Activated naive CD4-positive, alpha-beta T cell treated with anti-CD3 and anti-CD28 coated beads for 36 hours (primary cell): ENCODE measurements around the gene MUC20. TPM values are rescaled to one million over a fixed set of nuclear protein-coding genes. Genes with fewer than 3 reads are reported as not detected.
"Not testable (repeated sequence)": the region's sequence is repeated elsewhere in the genome, so short reads cannot be mapped to it uniquely, and the experiment has no call there.

Experiments used
- CTCF ChIA-PET: fragments of 350-600 bp; sonication (Branson Sonifier 250); formaldehyde crosslinking; loops from one replicate; lab custom pipeline; 2021; ENCODE audit warnings: antibody characterized with exemption; lab: Charles Lee
- DNase-seq: peaks from one replicate; pipeline ENCODE4 v3.0.0-alpha.2; 2020
- H3K27ac Mint-ChIP-seq: one replicate; pipeline ENCODE4 v1.8.0; 2021; ENCODE audit warnings: mild to moderate bottlenecking, mixed read lengths
- H3K27me3 Mint-ChIP-seq: one replicate; pipeline ENCODE4 v1.8.0; 2021; ENCODE audit warnings: low read depth, mixed read lengths
- H3K36me3 Mint-ChIP-seq: one replicate; pipeline ENCODE4 v1.8.0; 2021; ENCODE audit warnings: low read depth, mixed read lengths
- H3K4me1 Mint-ChIP-seq: one replicate; pipeline ENCODE4 v1.8.0; 2021; ENCODE audit warnings: low read depth, mixed read lengths
- H3K4me3 Mint-ChIP-seq: one replicate; pipeline ENCODE4 v1.8.0; 2021; ENCODE audit warnings: mild to moderate bottlenecking, moderate library complexity, mixed read lengths
- H3K9me3 Mint-ChIP-seq: one replicate; pipeline ENCODE4 v1.8.0; 2021; ENCODE audit warnings: mixed read lengths
- intact Hi-C: fragments of 100-400 bp; cut with micrococcal nuclease; formaldehyde crosslinking; loops from one replicate; pipeline ENCODE4 v1.15.1; 2023
- total RNA-seq, 2 experiments: library from RNA; stranded (reverse); gene quantifications; one replicate each; pipeline ENCODE4 v1.2.3, GENCODE V29; 2021

MUC20 gene
- total RNA-seq, 2 experiments from 2014 or later = 0.43 to 0.84 TPM

GRCh38 chr3:195718477-195718984 is 2.2 kb upstream of the MUC20 start:
- H3K27ac Mint-ChIP-seq = no peak overlapping the region
- no peaks in the 10 kb centered on the region for H3K27me3 Mint-ChIP-seq
- no peak overlapping the region for H3K4me3 Mint-ChIP-seq
- CTCF ChIA-PET = interaction anchor here (0.7 kb wide), 1 partner anchor 114 kb away, joined by 3 read pairs; no protein-coding TSS in a partner anchor
- H3K4me1 Mint-ChIP-seq = peaks cover 4% of the 10 kb centered on the region
- intact Hi-C loops = no loop called here
- DNase-seq = no peak
- H3K36me3 Mint-ChIP-seq = peaks cover 7% of the 10 kb centered on the region
- H3K9me3 Mint-ChIP-seq = no peaks in the 10 kb centered on the region

- H3K27me3 Mint-ChIP-seq, H3K4me3 Mint-ChIP-seq, H3K27ac Mint-ChIP-seq, H3K36me3 Mint-ChIP-seq, H3K4me1 Mint-ChIP-seq, H3K9me3 Mint-ChIP-seq, intact Hi-C loops, DNase-seq: not testable (repeated sequence)
- CTCF ChIA-PET = interaction anchor here (0.6 to 0.7 kb wide), 2 partner anchors 131 to 514 kb away, joined by 3 to 5 read pairs; no protein-coding TSS in a partner anchor
These were observed 1.1 kb upstream of the MUC20 start for GRCh38 chr3:195719514-195720254.

DNA sequence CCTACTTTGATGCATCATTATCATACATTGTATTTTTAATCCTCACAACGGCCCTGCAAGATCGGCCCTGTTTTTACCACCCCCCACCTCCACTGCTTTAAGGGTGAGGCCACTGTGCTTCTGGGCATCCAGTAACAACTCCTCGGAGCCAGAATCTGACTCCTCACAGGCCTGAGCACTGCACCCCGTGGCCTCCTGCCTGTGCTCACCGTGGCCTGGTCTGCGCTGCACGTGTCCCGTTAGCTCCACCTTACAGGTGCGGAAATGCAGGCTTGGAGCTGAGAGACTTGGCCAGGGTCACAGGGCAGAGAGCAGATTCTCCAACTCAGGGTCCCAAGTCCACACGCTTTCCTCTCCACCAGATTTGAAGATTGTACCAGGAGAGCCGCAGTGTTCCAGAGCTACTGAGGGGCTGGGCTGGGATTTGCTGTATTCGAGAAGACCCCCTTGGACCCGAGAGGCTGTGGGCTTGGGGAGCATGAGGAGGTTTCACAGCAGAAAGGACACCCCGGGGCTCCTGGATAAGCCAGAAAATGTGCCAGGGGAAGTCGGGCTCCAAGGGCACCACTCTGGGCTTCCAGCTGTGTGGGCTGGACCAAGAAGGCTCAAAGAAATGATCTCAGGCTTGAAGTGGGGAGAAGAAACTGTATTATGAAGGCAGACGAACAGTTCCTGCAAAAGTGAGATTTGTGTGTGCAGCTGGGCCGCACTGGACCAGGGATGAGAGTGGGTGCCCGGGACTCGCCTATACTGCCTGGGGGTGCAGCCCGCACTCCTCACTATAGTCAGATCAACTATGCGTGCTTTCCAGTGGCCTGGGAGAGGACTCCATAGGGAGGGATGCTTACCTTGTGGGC is 1.6 kb downstream of the MUC20 start:
- H3K27ac Mint-ChIP-seq, H3K4me1 Mint-ChIP-seq, H3K9me3 Mint-ChIP-seq, CTCF ChIA-PET, H3K36me3 Mint-ChIP-seq, H3K4me3 Mint-ChIP-seq, DNase-seq, H3K27me3 Mint-ChIP-seq, intact Hi-C loops: not testable (repeated sequence)

DNA sequence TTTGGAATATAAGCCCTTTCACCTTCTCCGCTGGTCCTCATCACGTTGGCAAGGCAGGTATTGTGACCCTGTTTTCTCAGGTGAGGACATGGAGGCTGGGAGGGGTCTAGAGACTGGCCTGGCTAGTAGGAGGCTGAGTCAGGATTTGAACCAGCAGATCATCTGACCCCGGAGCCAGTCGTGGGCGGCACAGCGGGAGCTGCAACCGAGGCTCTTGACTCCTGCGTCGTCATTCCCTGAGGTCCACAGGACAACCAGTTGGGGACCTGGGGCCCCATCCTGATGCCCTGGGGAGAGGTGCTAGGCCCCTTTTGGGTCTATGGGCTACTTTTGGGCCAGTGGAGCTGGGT is 2.2 kb downstream of the MUC20 start:
- H3K36me3 Mint-ChIP-seq, H3K27me3 Mint-ChIP-seq, DNase-seq, H3K27ac Mint-ChIP-seq, H3K4me1 Mint-ChIP-seq, H3K4me3 Mint-ChIP-seq, CTCF ChIA-PET, intact Hi-C loops, H3K9me3 Mint-ChIP-seq: not testable (repeated sequence)

DNA sequence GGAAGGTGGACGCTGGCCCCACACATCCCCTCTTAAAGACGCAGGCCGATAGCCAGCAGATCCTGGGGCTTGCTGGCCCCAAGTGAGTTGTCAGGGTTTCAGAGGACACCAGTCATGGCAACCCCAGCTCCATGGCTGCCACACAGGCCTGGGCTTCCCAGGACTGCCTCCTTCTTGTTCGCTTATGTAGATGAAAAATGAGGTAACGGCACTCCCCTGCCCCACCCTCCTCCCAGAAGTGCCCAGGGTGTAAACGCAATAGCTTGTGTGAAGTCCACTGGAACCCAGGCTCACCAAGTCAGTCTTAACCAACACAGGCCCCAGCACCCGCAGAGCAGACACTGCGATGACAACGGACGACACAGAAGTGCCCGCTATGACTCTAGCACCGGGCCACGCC is 3.6 kb downstream of the MUC20 start:
- intact Hi-C loops, CTCF ChIA-PET, H3K9me3 Mint-ChIP-seq, H3K27ac Mint-ChIP-seq, H3K4me1 Mint-ChIP-seq, H3K27me3 Mint-ChIP-seq, DNase-seq, H3K36me3 Mint-ChIP-seq, H3K4me3 Mint-ChIP-seq: not testable (repeated sequence)

- H3K27ac Mint-ChIP-seq, H3K27me3 Mint-ChIP-seq, DNase-seq, H3K4me1 Mint-ChIP-seq, H3K36me3 Mint-ChIP-seq, H3K9me3 Mint-ChIP-seq, intact Hi-C loops, CTCF ChIA-PET, H3K4me3 Mint-ChIP-seq: not testable (repeated sequence)
These were observed 5.3 kb downstream of the MUC20 start for GRCh38 chr3:195725916-195726740.

GRCh38 chr3:195727606-195728195 is 6.9 kb downstream of the MUC20 start:
- CTCF ChIA-PET = no interaction called here
- Mint-ChIP-seq H3K27ac (no peak overlapping the region), H3K36me3 (peaks cover 1% of the 10 kb centered on the region), H3K4me1 (no peaks in the 10 kb centered on the region), H3K4me3 (no peak overlapping the region), H3K9me3 (no peaks in the 10 kb centered on the region), H3K27me3 (no peaks in the 10 kb centered on the region)
- intact Hi-C loops = no loop called here
- DNase-seq = no peak

DNA sequence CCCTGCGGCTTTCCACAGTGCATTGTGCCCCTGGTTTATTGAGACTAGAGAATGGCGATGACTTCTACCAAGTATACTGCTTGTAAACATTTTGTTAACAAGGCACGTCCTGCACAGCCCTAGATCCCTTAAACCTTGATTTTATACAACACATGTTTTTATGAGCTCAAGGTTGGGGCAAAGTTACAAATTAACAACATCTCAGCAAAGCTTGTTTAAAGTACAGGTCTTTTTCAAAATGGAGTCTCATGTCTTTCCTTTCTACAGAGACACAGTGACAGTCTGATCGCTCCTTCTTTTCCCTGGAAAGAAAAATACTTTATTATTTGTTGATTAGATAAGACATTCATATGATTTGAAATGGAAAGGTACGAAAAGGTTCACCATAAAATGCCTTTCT is 8.0 kb downstream of the MUC20 start:
- H3K4me3 Mint-ChIP-seq, H3K27ac Mint-ChIP-seq, H3K9me3 Mint-ChIP-seq, H3K4me1 Mint-ChIP-seq, intact Hi-C loops, H3K36me3 Mint-ChIP-seq, H3K27me3 Mint-ChIP-seq, DNase-seq: not testable (repeated sequence)
- CTCF ChIA-PET = interaction anchor here (0.6 kb wide), 1 partner anchor 310 kb away, joined by 3 read pairs; no protein-coding TSS in a partner anchor

GRCh38 chr3:195729476-195730251 is 8.9 kb downstream of the MUC20 start:
- CTCF ChIA-PET = interaction anchor here (0.7 kb wide), 1 partner anchor 271 kb away, joined by 4 read pairs; no protein-coding TSS in a partner anchor
- Mint-ChIP-seq H3K36me3 (peaks cover 3% of the 10 kb centered on the region), H3K9me3 (no peaks in the 10 kb centered on the region), H3K4me1 (no peaks in the 10 kb centered on the region), H3K27me3 (no peaks in the 10 kb centered on the region), H3K27ac (no peak overlapping the region), H3K4me3 (no peak overlapping the region)
- no peak for DNase-seq
- intact Hi-C loops = no loop called here

DNA sequence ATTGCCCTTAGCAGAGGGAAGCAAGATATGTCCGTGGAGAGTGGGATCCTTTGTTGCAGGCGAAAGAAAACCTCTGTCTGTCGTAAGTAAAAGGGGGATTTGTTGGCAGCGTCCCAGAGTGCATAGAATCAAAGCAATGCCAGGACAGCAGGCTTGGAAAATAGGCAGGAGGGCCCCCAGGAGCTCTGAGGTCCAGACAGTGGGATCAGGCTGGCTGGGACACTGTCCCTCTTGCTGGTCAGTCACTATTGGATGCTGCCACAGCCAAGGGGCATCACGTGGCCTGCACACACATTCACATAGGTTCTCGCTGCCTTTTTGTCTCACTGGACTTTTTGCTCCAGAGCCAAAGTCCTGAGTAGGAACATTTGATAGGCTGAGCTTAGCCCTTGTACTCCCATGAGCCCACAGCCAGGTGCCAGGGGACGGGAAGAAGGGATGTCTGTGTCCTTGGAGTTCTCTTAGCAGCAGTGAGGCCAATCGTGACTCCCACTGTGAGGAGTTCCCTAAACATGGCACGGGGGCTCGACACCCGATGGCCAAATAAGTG is 10.7 kb downstream of the MUC20 start:
- H3K36me3 Mint-ChIP-seq = peaks cover 3% of the 10 kb centered on the region

DNA sequence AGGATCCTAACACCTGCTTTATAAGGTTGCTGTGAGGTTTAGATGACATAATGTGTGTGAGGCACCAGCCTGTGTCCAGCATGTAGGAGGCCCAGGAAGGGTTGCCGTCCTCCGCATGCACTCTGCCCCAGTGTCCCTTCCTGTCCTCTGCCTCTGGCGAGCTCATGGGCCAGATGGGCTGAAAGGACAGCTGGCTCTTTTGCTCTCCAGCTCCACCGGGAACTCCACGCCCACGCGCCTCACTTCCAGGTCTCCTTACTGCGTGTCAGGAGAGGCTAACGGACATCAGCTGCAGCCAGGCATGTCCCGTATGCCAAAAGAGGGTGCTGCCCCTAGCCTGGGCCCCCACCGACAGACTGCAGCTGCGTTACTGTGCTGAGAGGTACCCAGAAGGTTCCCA is 12.2 kb downstream of the MUC20 start:
- H3K4me3 Mint-ChIP-seq = no peak overlapping the region
- no peak for DNase-seq
- H3K27me3 Mint-ChIP-seq = no peaks in the 10 kb centered on the region
- peaks cover 3% of the 10 kb centered on the region for H3K36me3 Mint-ChIP-seq
- CTCF ChIA-PET = no interaction called here
- H3K9me3 Mint-ChIP-seq = no peaks in the 10 kb centered on the region
- intact Hi-C loops = no loop called here
- no peaks in the 10 kb centered on the region for H3K4me1 Mint-ChIP-seq
- H3K27ac Mint-ChIP-seq = no peak overlapping the region

More for the DNA sequence above, 10.7 kb downstream of the MUC20 start:
- no peak overlapping the region for H3K27ac Mint-ChIP-seq
- intact Hi-C loops = no loop called here
- H3K27me3 Mint-ChIP-seq = no peaks in the 10 kb centered on the region
- no peaks in the 10 kb centered on the region for H3K9me3 Mint-ChIP-seq
- H3K4me1 Mint-ChIP-seq = no peaks in the 10 kb centered on the region
- DNase-seq = no peak
- no peak overlapping the region for H3K4me3 Mint-ChIP-seq
- CTCF ChIA-PET = no interaction called here
